WTC11 (cell line): Measurements from ENCODE around the gene CDH6. TPM values are rescaled to one million over a fixed set of nuclear protein-coding genes. Genes with fewer than 3 reads are reported as not detected.

ENCODE experiments used
- ATAC-seq: fragments of 200-7000 bp; cut with Tn5 transposase; 2 replicates; pipeline ENCODE4 v1.10.0; 2021; ENCODE audit warnings: mild to moderate bottlenecking, moderate library complexity
- CTCF ChIA-PET: fragments of 300-600 bp; sonication (Branson Sonifier 250); formaldehyde crosslinking; loops from one replicate; lab custom pipeline; 2021; ENCODE audit warnings: antibody characterized with exemption; lab: Charles Lee
- POLR2A ChIA-PET: fragments of 350-600 bp; sonication (Branson Sonifier 250); formaldehyde crosslinking; loops from one replicate; lab custom pipeline; 2021; ENCODE audit warnings: antibody characterized with exemption; lab: Charles Lee
- DNase-seq: peaks from one replicate; pipeline ENCODE4 v3.0.0; 2021; ENCODE audit warnings: low spot score
- H3K27ac Mint-ChIP-seq: 2 replicates; pipeline ENCODE4 v1.8.0; 2021; ENCODE audit warnings: mixed read lengths
- H3K27me3 Mint-ChIP-seq: 2 replicates; pipeline ENCODE4 v1.8.0; 2021; ENCODE audit warnings: low read depth, mild to moderate bottlenecking, moderate library complexity, mixed read lengths
- H3K36me3 Mint-ChIP-seq: 2 replicates; pipeline ENCODE4 v1.8.0; 2021; ENCODE audit warnings: mixed read lengths
- H3K4me1 Mint-ChIP-seq: 2 replicates; pipeline ENCODE4 v1.8.0; 2022; ENCODE audit warnings: mixed read lengths
- H3K4me3 Mint-ChIP-seq: 2 replicates; pipeline ENCODE4 v1.8.0; 2021; ENCODE audit warnings: mild to moderate bottlenecking, moderate library complexity, mixed read lengths
- H3K9me3 Mint-ChIP-seq: 2 replicates; pipeline ENCODE4 v1.8.0; 2021; ENCODE audit warnings: mixed read lengths
- ARID4B ChIP-seq: sonication (generic); formaldehyde crosslinking; IDR thresholded peaks from 2 replicates; pipeline ENCODE4 v1.8.0; 2023; ENCODE audit warnings: missing genetic modification reagents, mild to moderate bottlenecking, borderline replicate concordance
- ATF6 ChIP-seq: sonication (generic); formaldehyde crosslinking; IDR thresholded peaks from 2 replicates; pipeline ENCODE4 v1.8.1; 2023; ENCODE audit warnings: mild to moderate bottlenecking, missing genetic modification reagents
- CREB1 ChIP-seq: sonication (generic); formaldehyde crosslinking; IDR thresholded peaks from 2 replicates; pipeline ENCODE4 v1.8.0; 2023; ENCODE audit warnings: mild to moderate bottlenecking, missing genetic modification reagents
- CTCF ChIP-seq: fragments of 200-600 bp; IDR thresholded peaks from 2 replicates; pipeline ENCODE4 v1.8.0; 2022; ENCODE audit warnings: antibody characterized with exemption
- ESRRA ChIP-seq: sonication (generic); formaldehyde crosslinking; IDR thresholded peaks from 2 replicates; pipeline ENCODE4 v1.8.1; 2022; ENCODE audit warnings: mild to moderate bottlenecking, missing genetic modification reagents, borderline replicate concordance
- ETV6 ChIP-seq: sonication (generic); formaldehyde crosslinking; IDR thresholded peaks from 2 replicates; pipeline ENCODE4 v1.8.1; 2022; ENCODE audit warnings: mild to moderate bottlenecking, missing genetic modification reagents
- FOXJ3 ChIP-seq: sonication (generic); formaldehyde crosslinking; IDR thresholded peaks from 2 replicates; pipeline ENCODE4 v1.9.0; 2021; ENCODE audit warnings: missing genetic modification reagents, mild to moderate bottlenecking, borderline replicate concordance
- MLX ChIP-seq: sonication (generic); formaldehyde crosslinking; IDR thresholded peaks from 2 replicates; pipeline ENCODE4 v1.8.1; 2023; ENCODE audit warnings: mild to moderate bottlenecking, missing genetic modification reagents, moderate library complexity
- NR1H2 ChIP-seq: sonication (generic); formaldehyde crosslinking; IDR thresholded peaks from 2 replicates; pipeline ENCODE4 v1.9.0; 2021; ENCODE audit warnings: mild to moderate bottlenecking, moderate library complexity, missing genetic modification reagents
- PREB ChIP-seq: sonication (generic); formaldehyde crosslinking; IDR thresholded peaks from 2 replicates; pipeline ENCODE4 v1.8.1; 2022; ENCODE audit warnings: mild to moderate bottlenecking, missing genetic modification reagents, moderate library complexity, borderline replicate concordance
- PRRX2 ChIP-seq: fragments of 250-450 bp; sonication (Bioruptor Pico); IDR thresholded peaks from 2 replicates; pipeline ENCODE4 v1.8.0; 2021; ENCODE audit warnings: mild to moderate bottlenecking
- RELA ChIP-seq: sonication (generic); formaldehyde crosslinking; IDR thresholded peaks from 2 replicates; pipeline ENCODE4 v1.8.1; 2022; ENCODE audit warnings: missing genetic modification reagents, mild to moderate bottlenecking, borderline replicate concordance
- TEAD4 ChIP-seq: sonication (generic); formaldehyde crosslinking; IDR thresholded peaks from 2 replicates; pipeline ENCODE4 v1.8.0; 2022; ENCODE audit warnings: mild to moderate bottlenecking, missing genetic modification reagents
- ZBTB21 ChIP-seq: sonication (generic); formaldehyde crosslinking; IDR thresholded peaks from 2 replicates; pipeline ENCODE4 v1.8.1; 2023; ENCODE audit warnings: mild to moderate bottlenecking, missing genetic modification reagents, borderline replicate concordance
- ZNF121 ChIP-seq: sonication (generic); formaldehyde crosslinking; IDR thresholded peaks from 2 replicates; pipeline ENCODE4 v1.8.0; 2023; ENCODE audit warnings: missing genetic modification reagents
- ZNF281 ChIP-seq: sonication (generic); formaldehyde crosslinking; IDR thresholded peaks from 2 replicates; pipeline ENCODE4 v1.8.0; 2023; ENCODE audit warnings: mild to moderate bottlenecking, missing genetic modification reagents
- ZNF317 ChIP-seq: sonication (generic); formaldehyde crosslinking; IDR thresholded peaks from 2 replicates; pipeline ENCODE4 v1.8.1; 2023; ENCODE audit warnings: low read depth, mild to moderate bottlenecking, moderate library complexity, missing genetic modification reagents, borderline replicate concordance
- ZNF532 ChIP-seq: fragments of 250-450 bp; sonication (Bioruptor Pico); IDR thresholded peaks from 2 replicates; pipeline ENCODE4 v1.9.0; 2021; ENCODE audit warnings: mild to moderate bottlenecking, borderline replicate concordance
- total RNA-seq: library from RNA; stranded (reverse); gene quantifications from 3 replicates; pipeline ENCODE4 v1.2.3, GENCODE V29; 2021

The CDH6 gene
- total RNA-seq, 1 experiment from 2014 or later: 2.6 TPM

- DNase-seq: no peak
- H3K36me3 Mint-ChIP-seq: no peaks in the 10 kb centered on the region
- no peak overlapping the region for H3K4me3 Mint-ChIP-seq
- CTCF ChIA-PET: interaction anchor here (1.0 to 1.9 kb wide), 2 partner anchors 18 to 56 kb away, joined by 3 to 10 read pairs; no protein-coding TSS in a partner anchor
- H3K27ac Mint-ChIP-seq: no peak overlapping the region
- ATAC-seq: no peak
- POLR2A ChIA-PET: no interaction called here
- TF ChIP-seq ETV6 (CRISPR knock-in tag) (no peak), ZNF317 (CRISPR knock-in tag) (no peak), CREB1 (no peak), ZNF281 (CRISPR knock-in tag) (no peak), PRRX2 (no peak), CTCF (no peak)
- peaks cover 17% of the 10 kb centered on the region for H3K4me1 Mint-ChIP-seq
- H3K27me3 Mint-ChIP-seq: no peaks in the 10 kb centered on the region
- H3K9me3 Mint-ChIP-seq: no peaks in the 10 kb centered on the region
These were observed 20.7 kb downstream of the CDH6 start for GRCh38 chr5:31214229-31214628.

- Mint-ChIP-seq H3K4me1 (peaks cover 19% of the 10 kb centered on the region), H3K9me3 (no peaks in the 10 kb centered on the region), H3K27me3 (no peaks in the 10 kb centered on the region), H3K4me3 (no peak overlapping the region), H3K27ac (no peak overlapping the region), H3K36me3 (no peaks in the 10 kb centered on the region)
- POLR2A ChIA-PET: no interaction called here
- CTCF ChIA-PET: no interaction called here
- DNase-seq (no peak), ATAC-seq (no peak)
- TF ChIP-seq RELA (CRISPR knock-in tag) (no peak), ESRRA (CRISPR knock-in tag) (no peak), ZNF121 (CRISPR knock-in tag) (no peak), MLX (no peak), ATF6 (CRISPR knock-in tag) (no peak), ZNF532 (CRISPR knock-in tag) (no peak), PREB (no peak), ZNF317 (CRISPR knock-in tag) (no peak), TEAD4 (CRISPR knock-in tag) (no peak), ARID4B (no peak), NR1H2 (CRISPR knock-in tag) (no peak), ZBTB21 (CRISPR knock-in tag) (no peak), FOXJ3 (CRISPR knock-in tag) (no peak)
These were observed 21.8 kb downstream of the CDH6 start for GRCh38 chr5:31215236-31215635.
